NCI-H2196 treated with DMSO at 0.1 percent for 48 hours (cell line): Measurements from ENCODE around the gene ATP8B4.

ENCODE experiments used
- DNase-seq: peaks from one replicate; lab custom pipeline; 2025; ENCODE audit not compliant: unreplicated experiment; lab: John Stamatoyannopoulos, UW

Gene ATP8B4

DNA sequence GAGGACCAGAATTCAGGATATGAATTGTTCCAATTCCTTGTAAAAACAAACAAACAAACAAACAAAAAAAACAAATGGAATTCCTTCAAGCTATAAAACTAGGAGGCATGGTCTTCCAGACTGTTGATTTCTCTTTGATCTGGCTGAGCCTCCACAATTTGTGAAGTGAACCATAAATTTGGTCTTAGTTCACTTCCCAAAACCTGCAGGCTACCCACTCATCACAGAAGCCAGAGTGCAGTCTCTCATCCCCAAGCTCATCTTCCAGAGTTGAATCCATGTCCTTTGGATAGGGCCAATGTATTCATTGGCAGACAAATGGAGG is 294.3 kb downstream of the ATP8B4 start:
- no peak for DNase-seq

DNA sequence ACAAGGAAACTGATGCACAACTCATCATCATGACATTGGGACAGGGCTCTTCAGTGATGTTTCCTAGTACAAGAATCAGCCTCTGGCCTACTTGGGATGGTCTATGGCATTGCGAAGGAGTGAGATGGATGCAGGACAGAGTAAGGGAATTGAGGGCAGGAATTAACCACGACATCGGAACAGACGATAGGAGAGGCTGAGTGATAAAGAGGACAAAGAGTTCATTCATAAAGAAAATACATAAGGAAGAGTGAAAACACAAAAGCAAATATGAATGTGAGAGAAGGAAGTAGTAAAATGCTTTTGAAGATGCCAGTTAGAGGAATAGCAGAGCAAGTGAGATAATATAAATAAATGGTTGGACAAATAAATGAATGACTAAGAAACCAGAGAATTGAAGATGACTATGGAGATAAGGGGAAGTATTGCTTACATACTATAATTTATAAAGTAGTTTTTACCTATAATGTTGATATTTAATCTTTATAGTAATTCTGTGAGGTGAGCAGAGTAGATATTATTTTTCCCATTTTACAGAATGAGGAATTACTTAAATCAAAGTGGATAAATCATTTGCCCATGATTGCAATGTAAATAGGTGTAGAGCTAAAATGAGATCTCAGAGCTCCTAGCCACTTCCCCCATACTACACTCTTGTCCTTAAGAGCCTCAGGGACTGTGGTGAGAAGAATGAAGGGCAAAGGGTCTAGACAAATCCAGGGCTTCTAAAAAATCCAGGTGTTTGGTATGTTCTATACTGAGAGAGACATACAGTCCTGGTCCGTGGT is 294.9 kb downstream of the ATP8B4 start:
- DNase-seq = no peak

DNA sequence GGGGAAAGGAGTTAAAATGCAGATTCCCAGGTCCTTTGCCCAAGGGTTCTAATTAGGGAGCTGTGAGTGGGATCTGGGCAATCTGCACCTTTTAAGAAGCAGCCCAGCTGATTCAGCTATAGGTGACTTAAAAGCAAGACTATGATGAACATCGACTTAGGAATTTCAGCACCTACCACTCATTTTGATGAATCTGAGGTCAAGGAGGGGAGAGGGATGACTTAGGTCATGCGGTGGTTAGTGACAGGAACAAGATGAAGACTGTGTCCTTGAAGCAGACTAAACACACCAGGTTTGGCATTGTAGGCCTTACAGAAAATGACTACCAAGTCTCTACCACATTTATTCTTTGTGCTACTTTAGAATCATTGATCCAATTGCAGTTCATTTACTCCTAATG is 301.9 kb downstream of the ATP8B4 start:
- no peak for DNase-seq

DNA sequence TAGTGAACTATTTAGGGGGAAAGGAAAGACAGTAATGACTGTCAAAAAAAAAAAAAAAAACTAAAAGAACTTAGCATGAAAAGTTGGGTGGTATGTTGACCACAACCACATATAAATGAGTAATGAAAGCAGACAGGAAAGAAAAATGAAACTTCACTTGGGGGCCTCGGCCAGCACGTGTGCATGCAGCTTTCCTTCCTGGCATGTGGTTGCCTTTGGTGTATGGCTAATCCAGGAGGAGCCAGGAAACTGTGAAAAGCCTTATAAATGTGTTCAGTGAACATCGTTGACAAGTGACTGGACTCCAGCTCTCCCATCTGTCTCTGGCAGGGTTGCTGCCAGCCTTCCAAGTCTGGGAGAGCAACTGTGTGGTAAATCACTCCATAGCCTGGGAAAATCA is 303.1 kb downstream of the ATP8B4 start:
- DNase-seq = no peak

DNA sequence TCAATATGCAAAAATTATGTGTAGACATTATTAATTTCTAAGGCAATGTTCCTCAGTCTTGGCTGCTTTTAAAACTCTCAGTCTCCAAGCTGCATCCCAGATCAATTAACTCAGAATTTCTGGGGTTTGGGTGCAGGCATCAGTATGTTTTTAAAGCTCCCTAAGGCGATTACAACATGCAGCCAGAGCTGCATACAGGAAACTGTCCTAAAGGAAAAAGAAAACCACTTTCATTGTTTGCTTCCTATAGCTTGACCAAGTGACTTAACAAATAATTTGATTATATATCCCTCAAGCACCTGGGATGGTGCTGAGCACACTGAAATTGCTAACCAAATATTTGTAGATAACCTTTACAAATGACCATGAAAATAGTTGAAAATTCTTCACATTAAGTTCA is 303.5 kb downstream of the ATP8B4 start:
- DNase-seq = no peak

DNA sequence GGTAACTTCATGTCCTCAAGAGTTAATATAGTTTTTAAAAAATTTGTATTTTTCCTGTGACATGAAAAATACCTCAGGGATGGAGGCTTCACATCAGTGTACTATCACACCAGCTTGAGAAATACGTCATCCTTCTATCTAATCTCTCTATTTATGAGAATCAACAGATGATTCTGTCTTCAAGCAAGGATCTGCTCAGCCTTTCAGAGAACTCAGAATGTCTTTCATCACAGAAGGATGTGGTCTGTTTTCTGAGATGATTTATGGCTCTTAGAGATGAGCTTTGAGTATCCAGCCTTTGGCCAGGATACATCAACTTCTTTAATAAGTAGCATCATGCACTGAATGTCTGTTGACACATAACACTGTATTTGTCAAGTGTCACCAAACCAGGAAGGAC is 304.3 kb downstream of the ATP8B4 start:
- no peak for DNase-seq

DNA sequence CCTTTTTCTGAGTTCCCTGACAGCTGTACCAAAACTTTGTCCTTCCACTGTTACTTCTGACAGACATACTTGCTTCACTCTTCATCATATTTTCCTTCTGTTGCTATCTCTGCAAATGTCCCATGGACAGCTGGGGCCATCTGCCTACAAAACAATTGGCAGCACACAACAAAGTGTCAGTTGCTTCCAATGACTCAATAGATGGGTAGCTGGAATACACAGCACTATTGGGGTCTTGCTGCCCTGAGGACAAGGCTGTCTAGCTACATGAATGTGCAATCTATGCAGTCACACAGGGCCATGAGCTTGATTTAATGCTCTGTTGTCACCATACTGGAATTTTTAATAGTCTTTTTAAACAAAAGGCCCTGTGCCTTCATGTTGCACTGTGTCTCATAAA is 305.4 kb downstream of the ATP8B4 start:
- DNase-seq = no peak

DNA sequence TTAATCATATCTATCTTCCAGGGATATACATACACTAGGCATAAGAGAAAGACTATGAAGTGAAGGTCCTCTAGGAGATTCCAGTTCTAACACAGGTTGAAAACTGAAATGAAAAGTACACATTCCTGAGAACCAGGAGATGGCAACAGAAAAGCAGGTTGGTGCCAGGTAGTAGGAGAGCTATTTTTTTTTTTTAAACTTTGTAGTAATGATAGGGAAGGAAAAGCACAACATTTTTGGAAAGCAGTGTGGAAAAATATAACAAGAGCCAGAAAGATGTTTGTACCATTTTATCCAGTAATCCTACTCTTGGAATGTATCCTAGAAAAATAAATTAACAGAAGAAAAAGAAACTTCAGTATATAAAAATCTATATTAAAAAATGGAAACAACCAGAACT is 308.3 kb downstream of the ATP8B4 start:
- no peak for DNase-seq

DNA sequence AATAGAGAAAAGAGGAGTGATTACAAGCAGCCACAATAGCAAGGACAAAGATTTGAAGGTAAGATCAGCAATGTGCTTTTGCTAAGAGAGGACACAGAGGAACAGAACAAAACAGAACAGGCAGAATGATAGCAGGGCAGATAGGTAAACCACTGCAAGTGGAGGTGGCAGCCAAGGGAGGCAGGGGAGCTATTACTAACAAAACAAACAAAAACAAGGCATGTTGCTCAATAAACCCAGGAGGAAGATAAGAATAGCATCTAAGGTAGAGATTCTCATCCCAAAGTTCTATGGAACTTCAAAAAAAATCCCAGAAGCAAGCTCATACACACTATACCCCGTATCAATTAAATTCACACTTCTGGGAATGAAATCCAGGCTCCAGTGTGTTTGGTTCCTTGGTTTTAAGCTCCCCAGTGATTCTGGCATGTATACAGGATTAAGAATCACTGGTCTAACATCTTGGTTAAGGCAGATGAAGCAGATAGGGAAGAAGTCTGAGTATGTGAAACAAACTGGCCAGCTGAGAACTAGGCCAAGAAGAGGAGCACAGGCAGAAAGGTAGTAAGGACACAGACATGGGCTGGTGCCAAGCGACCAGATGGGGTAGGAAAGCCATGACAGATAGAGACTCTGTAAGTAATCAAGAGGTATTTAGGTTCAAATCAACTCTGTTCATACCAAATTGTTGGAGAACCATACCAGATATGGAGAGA is 309.0 kb downstream of the ATP8B4 start:
- no peak for DNase-seq

DNA sequence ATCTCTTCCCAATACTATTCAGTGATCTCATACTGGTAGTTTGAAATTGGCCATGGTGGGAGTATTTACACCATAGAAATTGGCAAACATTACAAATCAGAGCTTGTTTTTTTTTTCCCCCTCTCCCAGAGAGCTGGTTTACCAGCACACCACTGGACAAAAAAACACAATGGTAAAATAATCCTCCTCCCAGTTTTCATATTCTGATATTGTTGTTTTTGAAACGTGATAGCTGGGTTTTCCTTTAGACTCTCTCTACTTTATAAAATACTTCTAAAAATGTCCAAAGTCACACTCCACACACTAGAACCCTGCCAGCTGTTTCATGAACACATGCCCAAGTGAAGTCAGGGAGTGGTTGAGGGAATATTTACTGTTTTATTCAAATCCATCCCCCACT is 310.7 kb downstream of the ATP8B4 start:
- no peak for DNase-seq
